Heart left ventricle (tissue), 16 donors: Measurements from ENCODE around the gene DPY19L1. TPM values are rescaled to one million over a fixed set of nuclear protein-coding genes. Genes with fewer than 3 reads are reported as not detected.
"Not testable (repeated sequence)": the region's sequence is repeated elsewhere in the genome, so short reads cannot be mapped to it uniquely, and the experiment has no call there.

Source experiments
- ATAC-seq, 4 donors: fragments of 200-7000 bp; cut with Tn5 transposase; one replicate each; pipeline ENCODE4 v1.9.1; 2020 to 2022; ENCODE audit warnings: moderate library complexity in 4 of 4, mild to moderate bottlenecking in 3 of 4, moderate number of reproducible peaks in 1 of 4
- DNase-seq, 5 donors: peaks; one replicate each; pipeline ENCODE4 v3.0.0-alpha.2; 2020
- H3K27ac ChIP-seq, 12 donors: fragments of 200-600 bp; sonication (generic) in 4 of 12; one replicate each; pipeline versions ENCODE4 v1.5.0 to v1.8.0; 2016 to 2022; ENCODE audit warnings: mild to moderate bottlenecking in 2 of 12
- H3K27me3 ChIP-seq, 9 donors: fragments of 200-600 bp; sonication (generic) in 2 of 9; one replicate each; pipeline versions ENCODE4 v1.5.1 to v1.8.0; 2016 to 2022; ENCODE audit warnings: mild to moderate bottlenecking in 3 of 9
- H3K36me3 ChIP-seq, 9 donors: fragments of 200-600 bp; sonication (generic) in 2 of 9; one replicate each; pipeline versions ENCODE4 v1.5.0 to v1.8.0; 2018 to 2022; ENCODE audit warnings: mild to moderate bottlenecking in 2 of 9
- H3K4me1 ChIP-seq, 12 donors: fragments of 200-600 bp; sonication (generic) in 4 of 12; one replicate each; pipeline versions ENCODE4 v1.5.0 to v1.8.0; 2016 to 2022; ENCODE audit warnings: mild to moderate bottlenecking in 3 of 12
- H3K4me3 ChIP-seq, 12 donors: fragments of 200-600 bp; sonication (generic) in 4 of 12; one replicate each; pipeline versions ENCODE4 v1.5.0 to v1.8.0; 2017 to 2022; ENCODE audit warnings: mild to moderate bottlenecking in 9 of 12, moderate library complexity in 4 of 12
- H3K9me3 ChIP-seq, 12 donors: fragments of 200-600 bp; sonication (generic) in 4 of 12; one replicate each; pipeline versions ENCODE4 v1.5.0 to v1.8.0; 2016 to 2022; ENCODE audit warnings: mild to moderate bottlenecking in 1 of 12
- POLR2A ChIP-seq, 2 donors: fragments of 450-650 bp; IDR thresholded peaks; one replicate each; pipeline ENCODE4 v1.6.1; 2017; ENCODE audit warnings: antibody characterized with exemption in 2 of 2, mild to moderate bottlenecking in 2 of 2, moderate library complexity in 2 of 2
- WGBS, 4 donors: extraction: QIAGEN DNeasy Blood & Tissue Kit in 2 of 4; methylation state at CpG; one replicate each; pipeline versions ENCODE4 v1.1.5 to v1.1.7; 2013 to 2018; 5-methylcytosine and 5-hydroxymethylcytosine counted together
- intact Hi-C, 10 donors: fragments of 100-400 bp; cut with DNase I; formaldehyde crosslinking; loops; one replicate each; pipeline versions ENCODE4 v1.11.1 to v1.14.2; 2022
- polyA plus RNA-seq, 2 donors: library from polyadenylated mRNA; stranded (reverse); fragments of 200-250 nt; gene quantifications; one replicate each; pipeline ENCODE4 v1.2.3, GENCODE V29; 2013
- total RNA-seq, 9 donors: library from RNA; depleted of rRNA in 2 of 9; stranded (reverse); fragments of >200 nt in 2 of 9; fragmentation: NEBNext Ultra II Directional in 3 of 9; extraction: Animal tissue kit (Norgen Biotek cat#: 25700) in 3 of 9; gene quantifications; one replicate each; pipeline versions ENCODE4 v1.1.0 to v1.2.4, GENCODE V29; 2016 to 2023
- TF ChIP-seq, protein P1 (sequence below), 12 donors: fragments of 200-600 bp; sonication (generic) in 4 of 12; IDR thresholded peaks; one replicate each; pipeline versions ENCODE4 v1.5.0 to v1.8.0; 2018 to 2022; ENCODE audit warnings: antibody characterized with exemption in 12 of 12, mild to moderate bottlenecking in 5 of 12
- donor health status: ischemic (EF 13 %, LVEDD 7.1; RV severe dilation, severe dysfunction).
- donor health status: healthy with polysubstance abuse.
- donor health status: DM: no; HTN: yes; CAD: no.
- donor health status: DM: no; HTN: no; CAD: no.
- donor health status: ischemic (EF 25% LVEDD 6.9; RV normal size, moderate dysfunction).
- donor health status: ischemic (EF 25% LVEDD 5.7; RV mildly dilated, moderate dysfunction).
- donor health status: healthy.
- donor health status: DM: yes; HTN: yes; CAD: no.
- donor health status: ischemic (EF 35%, LVEDD 5.7; RV mildly dilated, moderate dysfunction).
- donor health status: nonischemic (EF 11% LVEDD 7.7; RV severe dilation, severe dysfunction).
- donor health status: DM: yes; HTN: yes; CAD: no.
- donor health status: PGD.
- donor health status: ischemic (EF 29% LVEDD 5.4; RV normal size, mild dysfunction).
- donor health status: nonischemic (EF 23%, LVEDD 6.1; RV moderate dilation, normal function).

Gene DPY19L1
- total and polyA plus RNA-seq, 11 donors = 7.7 to 34.4 (median 22.8) TPM

GRCh38 chr7:34918198-34918861, 119.0 kb downstream of the DPY19L1 start:
- H3K27ac ChIP-seq, H3K27me3 ChIP-seq, H3K4me1 ChIP-seq, DNase-seq, H3K36me3 ChIP-seq, H3K4me3 ChIP-seq, intact Hi-C loops: not testable (repeated sequence)
- WGBS, 4 donors = 37 to 58% (median 46%) methylated on average over 5 to 6 of the region's 6 CpGs
- H3K9me3 ChIP-seq = peaks cover 0 to 16% (median 0%) of the 10 kb centered on the region in 12 donors
- peak in 2 of 4 donors; percentile 34 to 42 for ATAC-seq

GRCh38 chr7:34917515-34917914, 119.8 kb downstream of the DPY19L1 start:
- H3K9me3 ChIP-seq = peaks cover 0 to 16% (median 0%) of the 10 kb centered on the region in 12 donors
- H3K27ac ChIP-seq, H3K4me1 ChIP-seq, intact Hi-C loops, H3K4me3 ChIP-seq, H3K27me3 ChIP-seq, DNase-seq, H3K36me3 ChIP-seq: not testable (repeated sequence)
- peak in 3 of 4 donors; percentile 39 to 79 (median 79) for ATAC-seq
- 41 to 65% (median 51%) methylated on average over 2 to 4 of the region's 4 CpGs for WGBS, 4 donors

GRCh38 chr7:34916267-34916666, 121.0 kb downstream of the DPY19L1 start:
- Histone ChIP-seq H3K27ac (no peak overlapping the region), H3K27me3 (no peaks in the 10 kb centered on the region), H3K36me3 (no peaks in the 10 kb centered on the region), H3K4me3 (no peak overlapping the region), H3K4me1 (peaks cover 0 to 4% (median 0%) of the 10 kb centered on the region in 12 donors), H3K9me3 (peaks cover 0 to 16% (median 0%) of the 10 kb centered on the region in 12 donors)
- no peak for TF ChIP-seq POLR2A (IDR thresholded peaks at IDR 0.05)
- TF ChIP-seq, protein P1, sequence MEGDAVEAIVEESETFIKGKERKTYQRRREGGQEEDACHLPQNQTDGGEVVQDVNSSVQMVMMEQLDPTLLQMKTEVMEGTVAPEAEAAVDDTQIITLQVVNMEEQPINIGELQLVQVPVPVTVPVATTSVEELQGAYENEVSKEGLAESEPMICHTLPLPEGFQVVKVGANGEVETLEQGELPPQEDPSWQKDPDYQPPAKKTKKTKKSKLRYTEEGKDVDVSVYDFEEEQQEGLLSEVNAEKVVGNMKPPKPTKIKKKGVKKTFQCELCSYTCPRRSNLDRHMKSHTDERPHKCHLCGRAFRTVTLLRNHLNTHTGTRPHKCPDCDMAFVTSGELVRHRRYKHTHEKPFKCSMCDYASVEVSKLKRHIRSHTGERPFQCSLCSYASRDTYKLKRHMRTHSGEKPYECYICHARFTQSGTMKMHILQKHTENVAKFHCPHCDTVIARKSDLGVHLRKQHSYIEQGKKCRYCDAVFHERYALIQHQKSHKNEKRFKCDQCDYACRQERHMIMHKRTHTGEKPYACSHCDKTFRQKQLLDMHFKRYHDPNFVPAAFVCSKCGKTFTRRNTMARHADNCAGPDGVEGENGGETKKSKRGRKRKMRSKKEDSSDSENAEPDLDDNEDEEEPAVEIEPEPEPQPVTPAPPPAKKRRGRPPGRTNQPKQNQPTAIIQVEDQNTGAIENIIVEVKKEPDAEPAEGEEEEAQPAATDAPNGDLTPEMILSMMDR (IDR thresholded peaks at IDR 0.05) = no peak
- DNase-seq (no peak), ATAC-seq (no peak)
- WGBS, 4 donors = 91 to 97% (median 95%) methylated on average over 2 of the region's 2 CpGs
- intact Hi-C loops = no loop called here

DNA sequence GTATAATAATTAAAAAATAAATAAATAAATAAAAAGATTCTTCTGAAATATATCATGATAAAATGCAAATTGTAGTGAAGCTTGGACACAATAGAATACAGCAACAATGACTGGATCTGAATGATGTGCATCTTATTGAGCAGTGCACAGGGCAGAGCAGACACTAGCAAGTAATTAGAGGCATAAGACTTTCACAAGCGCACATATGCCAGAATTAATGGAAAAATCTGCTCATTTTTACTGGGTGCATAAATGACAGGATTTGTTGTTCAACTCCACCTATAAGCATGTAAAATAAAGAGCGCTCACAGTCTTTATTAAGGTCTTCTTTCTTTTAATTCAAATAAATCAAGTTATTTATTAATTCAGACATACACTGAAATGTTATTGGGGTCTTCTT, 125.0 kb downstream of the DPY19L1 start:
- no peak overlapping the region for H3K27ac ChIP-seq

GRCh38 chr7:34906266-34906850, 130.9 kb downstream of the DPY19L1 start:
- H3K36me3 ChIP-seq, H3K4me1 ChIP-seq, ATAC-seq, H3K9me3 ChIP-seq, DNase-seq, intact Hi-C loops, H3K27ac ChIP-seq, H3K27me3 ChIP-seq: not testable (repeated sequence)
- 15 to 53% (median 40%) methylated on average over 29 to 30 of the region's 30 CpGs for WGBS, 4 donors
- H3K4me3 ChIP-seq = peak overlapping the region in 6 of 12 donors; percentile 16 to 37 (median 21)

More for the DNA sequence above, 125.0 kb downstream of the DPY19L1 start:
- no peaks in the 10 kb centered on the region for H3K4me1 ChIP-seq
- H3K27me3 ChIP-seq = no peaks in the 10 kb centered on the region
- no peak for ATAC-seq
- intact Hi-C loops = no loop called here
- DNase-seq = no peak
- 92 to 99% (median 94%) methylated on average over 2 of the region's 2 CpGs for WGBS, 4 donors
- TF ChIP-seq, protein P1 (IDR thresholded peaks at IDR 0.05) = no peak
- no peak for TF ChIP-seq POLR2A (IDR thresholded peaks at IDR 0.05)
- no peak overlapping the region for H3K4me3 ChIP-seq
- H3K36me3 ChIP-seq = no peaks in the 10 kb centered on the region
- H3K9me3 ChIP-seq = peaks cover 0 to 16% (median 0%) of the 10 kb centered on the region in 12 donors
